K562 (cell line): ENCODE data around the gene GMIP. TPM values are rescaled to one million over a fixed set of nuclear protein-coding genes. Genes with fewer than 3 reads are reported as not detected.

Experiments used
- ATAC-seq: fragments of 200-7000 bp; cut with Tn5 transposase; 3 replicates; pipeline ENCODE4 v1.9.1; 2020; ENCODE audit warnings: moderate library complexity
- BruUV-seq: library from RNA; stranded (reverse); fragments of 400-500 nt; replicated peaks from 2 replicates; lab custom pipeline; 2021; lab: Mats Ljungman, UMichigan
- CTCF ChIA-PET: fragments of 300-600 bp; formaldehyde crosslinking; extraction: SDS; loops from one replicate; lab custom pipeline; 2021; ENCODE audit warnings: low intra/inter-chr PET ratio; lab: Yijun Ruan, JAX
- POLR2A ChIA-PET: fragments of 300-600, 350-650 bp; sonication (Branson Sonifier 250); formaldehyde crosslinking; extraction: SDS; loops from one replicate; lab custom pipeline; 2021; ENCODE audit warnings: antibody characterized with exemption, inconsistent platforms; lab: Yijun Ruan, JAX
- DNase-seq, 4 experiments: peaks; one replicate each; pipeline versions ENCODE4 v3.0.0 to v3.0.0-alpha.2; 2011 to 2018; ENCODE audit warnings: low spot score in 3 of 4, mixed read lengths in 3 of 4; ENCODE audit errors: extremely low read depth in 1 of 4
- FAIRE-seq: peaks from 2 replicates; lab custom pipeline; 2011; peaks lifted over from hg19 to GRCh38; lab: Jason Lieb, UNC
- H2AFZ ChIP-seq: 2 replicates; pipeline ENCODE4 v1.6.0; 2011; ENCODE audit warnings: low read depth, low read length, control low read depth, inconsistent platforms
- H3K27ac ChIP-seq: fragments of 200-600 bp; 3 replicates; pipeline ENCODE4 v1.8.0; 2011; ENCODE audit warnings: low read depth, mild to moderate bottlenecking, control low read depth, inconsistent platforms, low read length, moderate library complexity, mixed read lengths; ENCODE audit errors: extremely low read depth
- H3K27me3 ChIP-seq, 2 experiments: fragments of 300-600 bp in 1 of 2; 2 replicates in 1 of 2; 3 replicates in 1 of 2; pipeline versions ENCODE4 v1.6.0 to v1.8.0; 2011; ENCODE audit warnings: inconsistent platforms in 2 of 2, low read length in 2 of 2, mild to moderate bottlenecking in 1 of 2, mixed read lengths in 1 of 2, moderate library complexity in 1 of 2; ENCODE audit not compliant: control insufficient read depth in 2 of 2, insufficient read depth in 2 of 2
- H3K36me3 ChIP-seq: fragments of 300-600 bp; 3 replicates; pipeline ENCODE4 v1.8.0; 2011; ENCODE audit warnings: mild to moderate bottlenecking, low read length, inconsistent platforms; ENCODE audit not compliant: control insufficient read depth, insufficient read depth
- H3K4me1 ChIP-seq, 2 experiments: fragments of 200-600 bp in 1 of 2; replicated peaks in 1 of 2; 2 replicates in 1 of 2; 3 replicates in 1 of 2; pipeline versions ENCODE4 v1.5.1 to v1.8.0; 2011; ENCODE audit warnings: inconsistent platforms in 2 of 2, low read length in 2 of 2, mild to moderate bottlenecking in 1 of 2, mixed read lengths in 1 of 2, moderate library complexity in 1 of 2; ENCODE audit not compliant: control insufficient read depth in 2 of 2, insufficient read depth in 2 of 2
- H3K4me2 ChIP-seq: 2 replicates; pipeline ENCODE4 v1.6.1; 2011; ENCODE audit warnings: low read length, control low read depth, inconsistent platforms, mixed read lengths; ENCODE audit not compliant: insufficient read depth
- H3K4me3 ChIP-seq: fragments of 200-600 bp; sonication (generic), shearing (Covaris generic); 2 replicates; pipeline ENCODE4 v1.5.1; 2016; ENCODE audit warnings: control low read depth, inconsistent platforms
- H3K79me2 ChIP-seq: fragments of 200-600 bp; 3 replicates; pipeline ENCODE4 v1.8.0; 2011; ENCODE audit warnings: low read length, inconsistent platforms; ENCODE audit not compliant: control insufficient read depth, insufficient read depth
- H3K9ac ChIP-seq, 2 experiments: 2 replicates each; pipeline versions ENCODE4 v1.6.0 to v1.6.1; 2011; ENCODE audit warnings: low read depth in 2 of 2, low read length in 2 of 2, control low read depth in 1 of 2, inconsistent platforms in 1 of 2, mild to moderate bottlenecking in 1 of 2, mixed read lengths in 1 of 2; ENCODE audit not compliant: insufficient read depth in 1 of 2
- H3K9me1 ChIP-seq: one replicate; pipeline ENCODE4 v1.6.0; 2011; ENCODE audit warnings: inconsistent platforms, mild to moderate bottlenecking, low read length, moderate library complexity; ENCODE audit not compliant: control insufficient read depth, insufficient read depth
- H3K9me3 ChIP-seq: replicated peaks from 2 replicates; pipeline ENCODE4 v1.5.1; 2011; ENCODE audit warnings: low read depth, low read length, inconsistent platforms; ENCODE audit not compliant: control insufficient read depth, insufficient read depth
- H4K20me1 ChIP-seq: replicated peaks from 2 replicates; pipeline ENCODE4 v1.6.1; 2011; ENCODE audit warnings: low read length, inconsistent platforms, mixed read lengths; ENCODE audit not compliant: control insufficient read depth, insufficient read depth
- ETV1 ChIP-seq: fragments of 450-650 bp; conservative IDR thresholded peaks from 2 replicates; pipeline ENCODE4 v1.6.1; 2016; ENCODE audit warnings: missing genetic modification characterization, control low read depth, low read depth, missing compliant biosample characterization
- MBD1 ChIP-seq: fragments of 250-450 bp; sonication (Bioruptor Pico); IDR thresholded peaks from 2 replicates; pipeline ENCODE4 v1.8.0; 2022; ENCODE audit warnings: inconsistent platforms
- PML ChIP-seq: IDR thresholded peaks from 2 replicates; pipeline ENCODE4 v1.6.1; 2012; ENCODE audit warnings: low read length, inconsistent platforms
- RBM14 ChIP-seq: fragments of 200-400 bp; formaldehyde crosslinking; IDR thresholded peaks from 2 replicates; pipeline ENCODE4 v1.6.1; 2018; ENCODE audit warnings: low read depth, mild to moderate bottlenecking, low read length, moderate library complexity, borderline replicate concordance; ENCODE audit not compliant: insufficient read depth
- RBM17 ChIP-seq: fragments of 200-400 bp; formaldehyde crosslinking; IDR thresholded peaks from 2 replicates; pipeline ENCODE4 v1.6.1; 2017; ENCODE audit warnings: low read depth, mild to moderate bottlenecking, low read length, borderline replicate concordance
- TEAD4 ChIP-seq, 2 experiments: sonication (generic) in 1 of 2; formaldehyde crosslinking in 1 of 2; IDR thresholded peaks; 2 replicates each; pipeline versions ENCODE4 v1.6.1 to v1.8.0; 2012 to 2022; ENCODE audit warnings: borderline replicate concordance in 1 of 2, inconsistent platforms in 1 of 2, low read length in 1 of 2, mild to moderate bottlenecking in 1 of 2, missing genetic modification reagents in 1 of 2
- ZBED1 ChIP-seq: IDR thresholded peaks from 2 replicates; pipeline ENCODE4 v1.6.1; 2014
- ZNF79 ChIP-seq: fragments of 250-450 bp; sonication (Bioruptor Pico); IDR thresholded peaks from 2 replicates; pipeline ENCODE4 v1.4.0; 2020; ENCODE audit warnings: low read depth, mild to moderate bottlenecking, moderate library complexity
- WGBS: fragments of 100-300 bp; shearing (Covaris generic); methylation state at CpG from one replicate; pipeline ENCODE4 v1.1.6; 2016; ENCODE audit warnings: low coverage, mixed read lengths; ENCODE audit not compliant: insufficient coverage; ENCODE audit errors: missing lambda C conversion rate; 5-methylcytosine and 5-hydroxymethylcytosine counted together
- in situ Hi-C: fragments of 300-500 bp; cut with MboI; formaldehyde crosslinking; loops from 4 replicates; pipeline ENCODE4 v1.15.0; 2018; ENCODE audit warnings: inconsistent platforms, mixed read lengths
- intact Hi-C: fragments of 100-400 bp; cut with micrococcal nuclease; formaldehyde crosslinking; loops from 2 replicates; pipeline ENCODE4 v1.14.2; 2022
- polyA plus RNA-seq, 8 experiments: library from polyadenylated mRNA; depleted of rRNA in 4 of 8; stranded (reverse) in 5 of 8; unstranded in 3 of 8; fragments of >200 nt; fragmentation: Nextera tagmentation in 2 of 8; fragmentation: Illumina TruSeq in 1 of 8; extraction: Ambion mirVana in 2 of 8; extraction: Trizol in 1 of 8; gene quantifications; 2 replicates each; pipeline versions ENCODE4 v1.2.1 to v1.2.3, GENCODE V29; 2011 to 2014; ENCODE audit warnings: inconsistent platforms in 1 of 8, missing spikeins in 1 of 8
- total RNA-seq, 7 experiments: library from RNA; depleted of rRNA in 6 of 7; stranded (reverse); fragments of >200 nt in 6 of 7; fragmentation: Illumina TruSeq in 2 of 7; extraction: Trizol in 2 of 7; gene quantifications; 2 replicates each; pipeline versions ENCODE4 v1.2.1 to v1.2.3, GENCODE V29; 2011 to 2021; ENCODE audit warnings: low replicate concordance in 1 of 7

GMIP gene
- total and polyA plus RNA-seq, 9 of the 15 experiments (the other 6 are each of a cell fraction or from before 2014, with no cell fraction given) = 0.14 to 15.8 (median 3.2) TPM

- DNase-seq = no peak
- Histone ChIP-seq H3K9me3 (no peaks in the 10 kb centered on the region), H3K27me3 (no peaks in the 10 kb centered on the region; a peak in 1 of 5 replicates), H3K9ac (peak overlapping the region in 1 of 2 experiments; percentile 23; a peak in 1 of 4 replicates), H3K4me3 (no peak overlapping the region), H3K9me1 (no peaks in the 10 kb centered on the region), H3K79me2 (no peaks in the 10 kb centered on the region), H3K36me3 (no peaks in the 10 kb centered on the region), H3K4me2 (no peak overlapping the region), H3K27ac (no peak overlapping the region), H4K20me1 (no peaks in the 10 kb centered on the region), H2AFZ (no peak overlapping the region), H3K4me1 (no peaks in the 10 kb centered on the region; a peak in 1 of 5 replicates)
- 43% methylated on average over 13 of the region's 13 CpGs for WGBS
- intact Hi-C loops (no loop called here), in situ Hi-C loops (no loop called here)
- ChIA-PET POLR2A (no interaction called here), CTCF (no interaction called here)
- no peak for TF ChIP-seq RBM14
- TF ChIP-seq ZBED1 = no peak
- TF ChIP-seq TEAD4 (IDR thresholded peaks at IDR 0.05; ENCODE audit: low read length) = no peak
- no peak for TF ChIP-seq TEAD4 (CRISPR knock-in tag; IDR thresholded peaks at IDR 0.05; ENCODE audit: borderline replicate concordance)
- no peak for TF ChIP-seq RBM17
- TF ChIP-seq ETV1 (tag) = no peak
- no peak for TF ChIP-seq MBD1
- TF ChIP-seq PML = no peak
- no peak for TF ChIP-seq ZNF79 (CRISPR knock-in tag)
- FAIRE-seq = no peak
- no peak for ATAC-seq
- no TSS peak for BruUV-seq
These were observed 62.1 kb downstream of the GMIP start for GRCh38 chr19:19581391-19581790.
